ENCODE results near the gene ITPRIP.

Gene ITPRIP

GRCh38 chr10:104340641-104341040 is 2.4 kb upstream of the ITPRIP start:
- no peak for DNase-seq

DNA sequence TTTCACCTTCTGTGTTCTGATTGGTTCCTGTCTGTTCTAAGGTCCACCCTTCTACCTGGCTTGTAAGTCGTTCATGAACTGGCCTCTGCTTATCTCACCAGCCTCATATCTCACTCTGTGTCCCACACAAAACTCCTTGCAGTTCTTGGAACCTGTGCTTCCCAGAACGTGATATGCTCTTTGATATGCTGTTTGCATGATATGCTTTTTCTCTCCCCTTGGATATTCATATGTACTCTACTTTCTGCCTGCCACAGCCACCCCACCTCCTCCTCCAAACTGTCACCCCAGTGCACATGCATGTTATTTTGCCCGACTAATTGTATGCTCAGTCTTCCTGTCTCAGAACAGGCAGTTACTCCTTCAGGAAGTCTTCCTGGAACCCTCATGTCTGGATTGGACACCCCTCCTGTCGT is 1.9 kb upstream of the ITPRIP start:
- DNase-seq: no peak

- DNase-seq: peak; percentile 67
These were observed 1.3 kb upstream of the ITPRIP start for GRCh38 chr10:104339469-104340110.

DNA sequence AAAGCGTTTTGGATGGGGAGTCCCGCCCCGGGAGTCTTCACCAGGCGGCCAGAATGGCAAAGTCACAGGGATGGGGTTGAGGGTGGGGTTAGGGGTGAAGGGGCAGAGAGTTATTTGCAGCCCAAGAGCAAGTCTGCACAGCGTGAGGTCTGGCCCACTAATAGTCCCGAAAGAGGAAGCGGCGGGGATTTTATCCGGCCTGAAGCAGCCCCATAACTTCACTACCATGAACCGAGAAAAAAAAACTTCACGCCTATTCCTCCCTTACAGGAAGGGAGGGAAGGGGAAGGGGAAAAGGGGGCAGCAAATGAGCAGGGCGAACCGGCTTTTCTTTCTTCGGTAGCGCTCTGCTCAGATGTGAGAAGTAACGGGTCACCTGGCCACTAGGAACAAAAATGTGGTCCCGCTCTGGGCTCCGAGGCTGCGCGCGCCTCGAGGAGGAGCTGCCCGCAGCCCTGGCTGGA is 712 bp downstream of the ITPRIP start:
- no peak for DNase-seq

- peak; percentile 81 for DNase-seq
These were observed 1.3 kb downstream of the ITPRIP start for GRCh38 chr10:104336821-104337467.

- DNase-seq: no peak
These were observed 3.2 kb downstream of the ITPRIP start for GRCh38 chr10:104334965-104335650.

GRCh38 chr10:104334561-104334960 is 3.7 kb downstream of the ITPRIP start:
- DNase-seq: no peak

DNA sequence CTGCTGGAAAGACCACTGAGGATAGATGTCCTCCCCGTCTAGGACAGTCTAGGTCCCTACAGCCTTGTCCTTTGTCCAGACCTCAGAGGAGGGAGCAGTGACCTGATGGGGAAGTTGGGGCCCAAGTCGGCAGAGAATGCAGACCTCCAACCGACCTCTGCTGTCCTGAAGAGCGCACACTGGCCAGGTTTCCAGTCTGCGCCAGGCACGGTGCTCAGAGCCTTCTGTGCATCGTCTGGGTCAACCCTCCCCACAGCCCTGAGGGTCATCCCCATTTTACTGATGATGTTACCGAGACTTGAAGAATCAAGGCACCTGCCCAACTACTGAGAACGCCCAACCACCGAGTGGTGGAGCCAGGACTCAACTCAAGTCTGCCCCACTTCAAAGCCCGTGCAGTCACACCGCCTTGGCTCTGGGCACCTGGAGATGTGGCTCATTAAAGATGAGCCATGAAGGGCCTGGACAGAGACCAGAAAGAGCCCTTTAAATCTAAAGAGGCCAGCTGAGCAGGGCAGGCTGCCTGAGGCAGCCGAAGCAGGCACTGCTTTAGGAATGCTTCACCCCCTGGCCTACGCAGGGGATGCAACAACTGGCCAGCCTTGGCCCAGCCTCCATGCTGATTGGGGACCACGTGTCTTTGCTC is 4.4 kb downstream of the ITPRIP start:
- no peak for DNase-seq

- no peak for DNase-seq
These were observed 5.1 kb downstream of the ITPRIP start for GRCh38 chr10:104333032-104333727.

- peak; percentile 74 for DNase-seq
These were observed 5.8 kb downstream of the ITPRIP start for GRCh38 chr10:104332243-104333031.

DNA sequence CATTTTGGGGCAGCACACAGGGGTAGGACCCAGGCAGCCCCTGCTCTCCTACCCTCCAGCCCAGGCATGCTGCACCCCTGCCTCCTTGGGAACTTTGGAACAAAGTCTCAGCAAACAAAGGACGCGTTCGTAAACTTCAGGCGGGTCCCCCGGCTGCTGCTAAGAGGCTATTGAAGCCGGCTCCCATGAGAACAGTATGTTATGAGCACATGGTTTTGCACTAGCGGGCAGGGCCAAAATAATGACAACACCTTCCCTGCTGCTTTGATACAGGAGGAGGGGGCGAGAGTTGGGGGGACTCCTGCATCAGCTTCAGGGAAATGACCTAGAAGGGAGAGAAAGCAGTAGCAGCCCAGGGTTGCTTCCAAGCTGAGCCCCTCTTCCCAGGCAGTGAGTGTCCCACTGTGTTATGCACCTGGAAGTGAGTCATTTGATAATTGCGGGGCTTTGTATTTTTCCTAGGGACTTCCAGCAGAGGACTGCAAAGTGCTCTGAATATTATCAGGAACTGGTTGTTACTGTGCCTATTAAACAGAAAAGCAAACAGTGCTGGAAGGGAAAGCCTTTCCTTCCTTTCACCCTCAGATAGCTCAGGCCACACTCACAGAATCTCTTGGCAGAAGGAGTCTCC is 6.9 kb downstream of the ITPRIP start:
- peak; percentile 54 for DNase-seq

- peak; percentile 78 for DNase-seq
These were observed 7.8 kb downstream of the ITPRIP start for GRCh38 chr10:104330168-104331110.

DNA sequence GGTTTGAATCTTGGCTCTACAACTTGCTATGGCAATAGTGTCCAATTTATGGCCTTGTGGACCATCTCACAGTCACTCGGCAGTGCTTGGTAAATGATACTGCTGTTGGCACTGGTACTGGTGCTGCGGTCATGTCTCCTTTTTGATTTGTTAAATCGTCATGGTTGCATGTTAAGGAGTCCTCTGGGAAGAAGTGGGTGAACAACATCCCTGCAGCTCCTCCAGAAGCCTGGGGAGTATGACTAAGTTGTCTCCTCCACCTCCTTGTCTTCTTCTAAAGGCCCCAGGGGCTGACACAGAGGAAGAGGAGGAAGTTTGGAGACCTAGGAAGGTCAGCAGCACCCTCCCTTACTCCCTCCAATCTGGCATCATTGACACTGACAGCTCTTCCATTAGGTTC is 8.5 kb downstream of the ITPRIP start:
- peak; percentile 66 for DNase-seq

DNA sequence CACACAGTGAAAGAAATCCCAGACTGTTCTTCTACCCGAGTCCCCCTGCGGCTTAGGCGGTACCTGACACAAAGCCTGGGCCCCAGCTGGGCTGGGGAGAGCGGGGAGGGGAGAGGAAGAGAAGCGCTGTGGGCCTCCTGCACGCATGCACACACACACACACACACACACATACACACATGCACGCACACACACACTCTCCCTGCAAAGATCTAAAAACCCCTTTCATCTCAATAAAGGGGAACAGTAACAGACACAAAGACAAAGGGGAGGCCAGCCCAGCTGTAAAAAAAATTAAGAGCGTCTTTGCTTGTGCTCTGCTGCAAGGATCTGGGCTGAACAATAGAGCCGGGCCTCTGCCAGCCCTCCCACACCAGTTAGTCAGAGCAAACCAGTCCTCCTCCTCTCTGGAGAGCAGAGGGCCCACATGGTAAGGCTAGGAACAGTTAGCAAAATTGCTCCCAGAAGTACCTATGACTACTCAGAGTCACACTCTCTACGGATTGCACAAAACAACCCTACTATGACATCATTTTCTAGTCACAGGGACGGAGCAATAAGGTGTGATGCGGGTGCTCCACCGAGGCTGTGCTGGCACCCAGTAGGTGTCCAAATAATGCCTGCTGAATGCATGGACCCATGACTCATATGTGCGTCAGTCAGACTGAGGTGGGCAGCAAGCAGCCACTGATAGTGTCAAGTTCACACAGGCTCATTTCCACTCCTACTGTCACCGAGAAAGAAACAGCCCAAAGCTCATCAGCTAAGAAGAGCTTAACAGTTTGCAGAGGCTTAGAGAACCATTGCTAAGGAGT is 9.2 kb downstream of the ITPRIP start:
- DNase-seq: peak; percentile 90

DNA sequence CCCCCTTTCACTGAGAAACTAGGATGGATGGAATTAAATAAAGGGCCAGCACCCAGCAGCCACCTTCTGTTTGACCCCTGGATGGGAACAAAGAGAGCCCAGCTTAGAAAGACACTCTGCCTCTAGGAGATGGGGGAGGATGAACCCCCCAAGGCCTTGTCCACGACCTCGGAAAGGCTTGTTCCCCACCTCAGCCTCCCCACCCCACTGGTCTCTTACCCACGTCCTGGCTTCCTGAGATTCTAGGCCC is 9.7 kb downstream of the ITPRIP start:
- DNase-seq: no peak

- peak; percentile 86 for DNase-seq
These were observed 10.3 kb downstream of the ITPRIP start for GRCh38 chr10:104327745-104328645.

- DNase-seq: no peak
These were observed 11.2 kb downstream of the ITPRIP start for GRCh38 chr10:104326991-104327610.

Data from fibroblast of skin of abdomen (primary cell).